H4 (cell line): ENCODE measurements around the gene ANKDD1A. TPM values are rescaled to one million over a fixed set of nuclear protein-coding genes. Genes with fewer than 3 reads are reported as not detected.
A peak's percentile ranks its signal among the peaks of the same experiment; 100 is the strongest.

Source experiments
- DNase-seq: peaks from one replicate; pipeline ENCODE4 v3.0.0-alpha.2; 2015; ENCODE audit warnings: low spot score
- total RNA-seq: library from RNA; depleted of rRNA; stranded (reverse); fragments of >200 nt; shearing (Covaris generic); gene quantifications from 2 replicates; pipeline ENCODE4 v1.2.3, GENCODE V29; 2014; rRNA removed

The ANKDD1A gene
- total RNA-seq, 1 experiment from 2014 or later, result 1.1 TPM

- no peak for DNase-seq
Measured at GRCh38 chr15:64961013-64961412, 49.3 kb downstream of the ANKDD1A start.

- no peak for DNase-seq
Measured at GRCh38 chr15:64969401-64969800, 57.7 kb downstream of the ANKDD1A start.

GRCh38 chr15:64970698-64971097, 59.0 kb downstream of the ANKDD1A start:
- no peak for DNase-seq

- no peak for DNase-seq
Measured at GRCh38 chr15:64975390-64975789, 63.7 kb downstream of the ANKDD1A start.

GRCh38 chr15:64979252-64979710, 67.6 kb downstream of the ANKDD1A start:
- no peak for DNase-seq

GRCh38 chr15:64981812-64982431, 70.2 kb downstream of the ANKDD1A start:
- DNase-seq, result no peak

GRCh38 chr15:64982472-64982871, 70.8 kb downstream of the ANKDD1A start:
- no peak for DNase-seq

GRCh38 chr15:64985366-64986033, 73.8 kb downstream of the ANKDD1A start:
- DNase-seq, result no peak

GRCh38 chr15:64987136-64987535, 75.4 kb downstream of the ANKDD1A start:
- DNase-seq, result no peak

GRCh38 chr15:64989416-64990167, 77.9 kb downstream of the ANKDD1A start, which contains the start of gene SPG21:
Gene SPG21 (minus strand): TSS chr15:64989914. CDS start chr15:64983569, 6,345 bp downstream.
- DNase-seq, result peak; percentile 91

GRCh38 chr15:64990168-64990470, 78.4 kb downstream of the ANKDD1A start:
- DNase-seq, result no peak

GRCh38 chr15:64991536-64992135, 79.9 kb downstream of the ANKDD1A start:
- DNase-seq, result no peak

- no peak for DNase-seq
Measured at GRCh38 chr15:64993290-64993689, 81.6 kb downstream of the ANKDD1A start.

GRCh38 chr15:64997066-64997465, 85.4 kb downstream of the ANKDD1A start:
- DNase-seq, result no peak

- no peak for DNase-seq
Measured at GRCh38 chr15:64997745-64998375, 86.2 kb downstream of the ANKDD1A start.

GRCh38 chr15:65004993-65005392, 93.3 kb downstream of the ANKDD1A start:
- DNase-seq, result no peak

GRCh38 chr15:65006876-65007275, 95.2 kb downstream of the ANKDD1A start:
- no peak for DNase-seq

Other genes starting within 250 kb of the ANKDD1A start
- 0.48 TPM in 1 of 2 replicates, not detected in the other for gene RBPMS2, start 136.3 kb upstream of the ANKDD1A start, total RNA-seq
- gene PIF1, start 86.3 kb upstream of the ANKDD1A start, total RNA-seq, result 5.4 and 15.5 TPM in 2 replicates
- 5.5 and 7.6 TPM in 2 replicates for gene PLEKHO2, start 70.0 kb upstream of the ANKDD1A start, total RNA-seq
- 63.9 and 91.3 TPM in 2 replicates for gene SPG21, start 78.0 kb downstream of the ANKDD1A start, total RNA-seq
- 18.3 and 22.7 TPM in 2 replicates for gene MTFMT, start 117.7 kb downstream of the ANKDD1A start, total RNA-seq
- not detected in 2 replicates for gene SLC51B, start 133.5 kb downstream of the ANKDD1A start, total RNA-seq
- 0.04 and 0.25 TPM in 2 replicates for gene RASL12, start 156.1 kb downstream of the ANKDD1A start, total RNA-seq
- not detected in 2 replicates for gene KBTBD13, start 164.8 kb downstream of the ANKDD1A start, total RNA-seq
- gene UBAP1L, start 203.3 kb downstream of the ANKDD1A start, total RNA-seq, result 0.06 TPM in 1 of 2 replicates, not detected in the other
- 12.8 and 13.7 TPM in 2 replicates for gene PDCD7, start 221.9 kb downstream of the ANKDD1A start, total RNA-seq